ENCODE measurements around the gene NXPE3. TPM values are rescaled to one million over a fixed set of nuclear protein-coding genes. Genes with fewer than 3 reads are reported as not detected.

Gene NXPE3
- polyA plus RNA-seq, 3 donors: 1.7 to 6.0 (median 4.8) TPM

GRCh38 chr3:101796077-101796680 is 17.2 kb downstream of the NXPE3 start:
- WGBS, 3 donors: 90 to 98% (median 97%) methylated on average over 3 of the region's 3 CpGs
- H3K27ac ChIP-seq (ENCODE audit: low read depth, low read length): no peak overlapping the region

- no peak overlapping the region for H3K27ac ChIP-seq (ENCODE audit: low read depth, low read length)
- WGBS, 3 donors: 88 to 92% (median 91%) methylated on average over 4 of the region's 4 CpGs
Measured at GRCh38 chr3:101801174-101801573, 22.2 kb downstream of the NXPE3 start.

DNA sequence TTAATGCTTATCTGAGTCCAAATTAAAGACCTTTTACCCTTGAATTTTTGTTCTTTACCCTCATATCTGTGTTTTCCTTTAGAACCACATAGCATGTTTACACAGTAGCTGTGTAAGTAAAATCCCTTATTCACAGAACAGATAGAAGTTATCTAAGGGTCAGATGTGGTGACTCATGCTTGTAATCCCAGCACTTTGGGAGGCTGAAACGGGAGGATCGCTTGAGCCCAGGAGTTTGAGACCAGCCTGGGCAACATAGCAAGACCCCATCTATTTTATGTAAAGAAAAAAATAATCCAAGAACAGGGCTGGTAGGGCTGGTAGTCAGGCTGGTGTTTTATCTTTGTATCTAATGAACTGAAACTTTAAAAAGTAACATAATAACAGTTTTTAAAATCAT is 23.2 kb downstream of the NXPE3 start:
- WGBS, 3 donors: 69 to 96% (median 86%) methylated on average over 2 of the region's 2 CpGs

GRCh38 chr3:101803173-101803782 is 24.3 kb downstream of the NXPE3 start:
- WGBS, 3 donors: 75 to 80% (median 78%) methylated on average over 9 of the region's 9 CpGs
- no peak overlapping the region for H3K27ac ChIP-seq (ENCODE audit: low read depth, low read length)

More for the DNA sequence above, 23.2 kb downstream of the NXPE3 start:
- H3K27ac ChIP-seq (ENCODE audit: low read depth, low read length): no peak overlapping the region

- WGBS, 3 donors: 83 to 94% (median 91%) methylated on average over 3 of the region's 3 CpGs
- no peak overlapping the region for H3K27ac ChIP-seq (ENCODE audit: low read depth, low read length)
Measured at GRCh38 chr3:101803939-101804338, 24.9 kb downstream of the NXPE3 start.

DNA sequence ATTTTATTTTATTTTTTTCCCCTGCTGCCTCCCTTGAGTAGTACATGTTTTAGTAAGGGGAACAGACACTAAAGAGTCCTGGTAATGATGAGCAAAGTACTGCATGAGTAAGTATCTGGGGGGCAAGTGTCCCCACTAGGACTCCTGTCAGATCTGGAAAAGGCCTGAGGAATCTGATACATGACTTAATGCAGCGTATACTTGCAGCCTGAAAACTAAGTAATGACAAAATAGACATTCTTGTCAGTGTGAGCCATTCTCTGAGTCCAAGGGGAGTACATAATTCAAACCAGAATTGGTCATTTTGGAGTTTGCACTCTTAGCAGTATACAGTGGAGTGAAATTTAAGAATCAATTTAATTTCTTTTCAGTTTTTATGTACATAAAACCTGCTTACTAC is 27.5 kb downstream of the NXPE3 start:
- 81 to 94% (median 94%) methylated on average over 1 of the region's 1 CpG for WGBS, 3 donors
- H3K27ac ChIP-seq (ENCODE audit: low read depth, low read length): no peak overlapping the region

GRCh38 chr3:101807888-101808287 is 28.9 kb downstream of the NXPE3 start:
- 82 to 96% (median 96%) methylated on average over 2 of the region's 2 CpGs for WGBS, 3 donors
- H3K27ac ChIP-seq (ENCODE audit: low read depth, low read length): no peak overlapping the region

GRCh38 chr3:101809178-101810021 is 30.4 kb downstream of the NXPE3 start:
- no peak overlapping the region for H3K27ac ChIP-seq (ENCODE audit: low read depth, low read length)

GRCh38 chr3:101810022-101810418 is 31.0 kb downstream of the NXPE3 start:
- no peak overlapping the region for H3K27ac ChIP-seq (ENCODE audit: low read depth, low read length)

DNA sequence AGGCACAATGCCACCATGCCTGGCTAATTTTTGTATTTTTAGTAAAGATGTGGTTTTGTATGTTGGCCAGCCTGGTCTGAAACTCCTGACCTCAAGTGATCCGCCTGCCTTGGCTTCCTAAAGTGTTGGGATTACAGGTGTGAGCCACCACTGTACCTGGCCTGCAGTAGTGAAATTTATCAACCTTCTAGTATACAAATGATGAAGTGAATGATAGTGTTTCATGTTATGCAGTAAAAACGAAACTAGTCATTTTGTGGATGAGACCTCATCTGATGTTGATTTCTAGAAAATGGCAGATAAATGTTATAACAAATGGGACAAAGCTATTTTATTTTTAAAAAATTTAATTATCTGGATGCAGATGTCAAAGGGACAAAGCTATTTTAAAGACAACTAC is 32.9 kb downstream of the NXPE3 start:
- no peak overlapping the region for H3K27ac ChIP-seq (ENCODE audit: low read depth, low read length)
- 87 to 94% (median 91%) methylated on average over 2 of the region's 2 CpGs for WGBS, 3 donors

GRCh38 chr3:101812895-101813294 is 33.9 kb downstream of the NXPE3 start:
- H3K27ac ChIP-seq (ENCODE audit: low read depth, low read length): no peak overlapping the region

DNA sequence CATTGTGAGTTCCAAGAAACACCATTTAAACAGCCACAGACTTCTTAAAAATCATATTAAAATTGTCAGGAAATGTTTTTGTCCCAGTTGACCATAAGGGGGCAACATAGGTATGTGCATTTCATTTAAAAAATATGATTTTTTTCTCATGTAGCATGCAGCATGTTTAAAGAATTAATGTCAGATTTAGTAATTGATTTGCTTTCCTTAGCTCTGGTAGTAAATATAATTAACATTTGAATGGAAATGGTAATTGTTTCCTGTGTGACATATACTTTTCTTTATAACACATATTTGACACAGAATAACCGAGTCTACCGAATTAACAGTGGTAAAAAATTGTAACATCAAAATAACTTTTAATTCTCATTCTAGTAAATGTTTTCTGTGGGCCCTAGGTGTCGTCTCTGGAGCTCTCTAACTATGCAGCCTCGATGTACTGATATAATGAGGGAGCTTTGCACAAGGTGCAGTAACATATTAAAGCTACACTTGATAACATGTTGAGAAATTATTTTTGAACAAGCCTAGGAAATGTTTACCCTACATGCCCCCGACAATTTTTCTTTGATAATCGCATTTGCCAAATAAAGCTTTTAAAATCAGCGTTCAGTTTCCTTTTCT is 34.9 kb downstream of the NXPE3 start:
- WGBS, 3 donors: 28 to 64% (median 63%) methylated on average over 7 of the region's 7 CpGs

DNA sequence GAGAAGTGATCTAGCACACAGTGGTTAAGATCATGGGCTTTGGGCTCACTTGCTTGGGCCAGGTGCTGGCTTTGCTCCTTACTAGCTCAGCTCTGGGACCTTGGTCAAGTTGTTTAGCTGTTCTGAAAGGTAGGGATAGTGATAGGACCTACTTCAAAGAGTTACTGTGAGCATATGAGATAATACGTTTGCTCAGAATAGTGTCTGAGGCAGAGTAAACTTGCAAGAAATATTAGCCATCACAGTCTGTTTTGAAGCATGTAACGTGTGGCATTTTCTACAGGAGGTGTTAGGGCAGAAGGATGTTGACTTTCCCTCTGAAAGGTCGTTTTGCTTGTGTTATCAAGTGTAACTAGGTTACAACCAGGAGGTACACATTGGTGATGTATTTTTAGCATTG is 35.8 kb downstream of the NXPE3 start:
- WGBS, 3 donors: 38 to 77% (median 76%) methylated on average over 3 of the region's 3 CpGs
- H3K27ac ChIP-seq (ENCODE audit: low read depth, low read length): no peak overlapping the region

More for the DNA sequence above, 34.9 kb downstream of the NXPE3 start:
- no peak overlapping the region for H3K27ac ChIP-seq (ENCODE audit: low read depth, low read length)

DNA sequence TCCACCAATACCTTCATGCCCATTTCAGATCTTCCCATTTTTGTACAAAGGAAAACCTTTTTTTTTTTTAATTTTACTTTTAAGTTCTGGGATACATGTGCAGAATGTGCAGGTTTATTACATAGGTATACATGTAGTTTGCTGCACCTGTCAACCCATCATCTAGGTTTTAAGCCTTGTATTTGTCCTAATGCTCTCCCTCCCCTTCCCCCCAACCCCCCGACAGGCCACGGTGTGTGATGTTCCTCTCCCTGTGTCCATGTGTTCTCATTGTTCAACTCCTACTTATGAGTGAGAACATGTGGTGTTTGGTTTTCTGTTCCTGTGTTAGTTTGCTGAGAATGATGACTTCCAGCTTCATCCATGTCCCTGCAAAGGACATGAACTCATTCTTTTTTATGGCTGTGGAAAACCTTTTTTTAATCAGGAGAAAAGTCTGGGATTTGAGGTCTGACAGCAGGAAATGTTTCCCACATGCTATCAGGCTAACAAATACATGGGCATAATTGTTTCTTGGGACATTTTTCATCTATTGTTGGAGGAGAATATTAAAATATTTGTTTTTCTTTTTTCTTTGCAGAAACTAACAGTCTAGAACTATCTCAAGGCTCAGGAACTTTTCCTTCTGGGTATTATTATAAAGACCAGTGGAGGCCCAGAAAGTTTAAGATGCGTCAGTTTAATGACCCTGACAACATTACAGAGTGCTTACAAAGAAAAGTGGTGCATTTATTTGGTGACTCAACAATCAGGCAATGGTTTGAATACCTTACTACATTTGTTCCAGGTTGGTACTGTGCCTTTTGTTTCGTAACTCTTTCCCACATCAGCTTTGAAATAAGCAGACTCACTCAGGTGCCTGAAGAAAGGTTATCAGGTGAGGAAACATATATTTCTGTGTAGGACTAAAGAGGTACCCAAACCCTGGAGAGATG is 37.5 kb downstream of the NXPE3 start:
- WGBS, 3 donors: 75 to 87% (median 84%) methylated on average over 4 of the region's 4 CpGs
- no peak overlapping the region for H3K27ac ChIP-seq (ENCODE audit: low read depth, low read length)

DNA sequence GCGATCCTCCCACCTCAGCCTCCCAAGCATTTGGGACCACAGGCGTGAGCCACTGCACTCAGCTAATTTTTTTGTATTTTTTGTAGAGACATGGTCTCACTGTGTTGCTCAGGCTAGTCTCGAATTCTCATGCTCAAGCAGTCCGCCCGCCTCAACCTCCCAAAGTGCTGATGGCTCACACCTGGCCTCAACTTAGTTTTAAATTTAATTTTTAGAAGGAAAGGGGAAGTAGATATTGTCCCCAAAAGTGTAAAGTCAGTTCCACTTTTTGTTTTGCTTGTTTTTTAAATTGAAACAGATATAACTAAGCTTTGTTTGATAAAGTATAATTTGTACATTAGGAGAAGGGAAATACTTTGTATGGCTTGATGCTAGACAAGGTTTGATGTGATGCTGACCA is 39.0 kb downstream of the NXPE3 start:
- 90 to 96% (median 94%) methylated on average over 5 of the region's 5 CpGs for WGBS, 3 donors
- H3K27ac ChIP-seq (ENCODE audit: low read depth, low read length): no peak overlapping the region

DNA sequence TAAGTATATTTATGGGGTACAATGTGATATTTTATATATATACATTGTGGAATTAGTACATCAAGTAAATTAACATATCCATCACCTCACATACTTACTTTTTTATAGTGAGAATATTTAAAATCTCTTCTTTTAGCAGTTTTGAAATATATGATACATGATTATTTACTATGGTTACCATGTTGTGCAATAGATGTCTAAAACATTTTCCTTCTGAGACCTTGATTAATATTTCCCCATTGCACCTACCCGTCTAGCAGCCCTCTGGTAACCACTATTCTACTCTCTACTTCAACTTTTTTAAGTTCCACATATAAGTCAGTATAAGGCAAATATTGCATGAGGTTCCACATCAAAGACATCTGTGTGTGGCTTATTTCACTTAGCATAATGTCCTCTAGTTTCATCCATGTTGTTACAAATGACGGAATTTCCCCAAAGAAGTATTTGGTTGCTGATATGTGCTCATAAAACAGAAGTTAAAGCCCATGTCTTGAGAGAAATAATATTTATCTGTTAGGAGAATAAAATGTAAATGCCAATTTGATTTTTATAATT is 40.7 kb downstream of the NXPE3 start:
- no peak overlapping the region for H3K27ac ChIP-seq (ENCODE audit: low read depth, low read length)

GRCh38 chr3:101821503-101821902 is 42.5 kb downstream of the NXPE3 start:
- WGBS, 3 donors: 98% methylated on average over 19 of the region's 19 CpGs

More for the DNA sequence above, 40.7 kb downstream of the NXPE3 start:
- WGBS, 3 donors: 57 to 90% (median 69%) methylated on average over 2 of the region's 2 CpGs

GRCh38 chr3:101823525-101823924 is 44.5 kb downstream of the NXPE3 start:
- WGBS, 3 donors: 82 to 84% (median 84%) methylated on average over 5 of the region's 5 CpGs
- no peak overlapping the region for H3K27ac ChIP-seq (ENCODE audit: low read depth, low read length)

More at GRCh38 chr3:101821503-101821902, 42.5 kb downstream of the NXPE3 start:
- no peak overlapping the region for H3K27ac ChIP-seq (ENCODE audit: low read depth, low read length)
